ENCODE measurements around the gene ELF3.
"Not testable (repeated sequence)": the region's sequence is repeated elsewhere in the genome, so short reads cannot be mapped to it uniquely, and the experiment has no call there.

ELF3 gene

GRCh38 chr1:202010180-202011015 lies at the start of gene ELF3:
ELF3 (plus strand) TSS chr1:202010587; CDS start chr1:202011137, 550 bp downstream.
- peaks cover 19 to 22% of the 10 kb centered on the region in 2 donors for H3K36me3 ChIP-seq (ENCODE audit: control insufficient read depth in 1 of 2, insufficient read depth in 2 of 2, low read length in 2 of 2)
- no peaks in the 10 kb centered on the region for H3K4me1 ChIP-seq (ENCODE audit: control insufficient read depth in 1 of 2, insufficient read depth in 2 of 2, low read length in 2 of 2)
- H3K27ac ChIP-seq (ENCODE audit: low read length) = peak within 1 kb of the TSS; percentile 97
- no peaks in the 10 kb centered on the region for H3K27me3 ChIP-seq (ENCODE audit: low read depth, low read length)
- H3K9me3 ChIP-seq (ENCODE audit: control insufficient read depth in 1 of 2, low read length in 2 of 2) = no peaks in the 10 kb centered on the region
- H3K4me3 ChIP-seq (ENCODE audit: low read depth in 1 of 2, low read length in 2 of 2) = peak within 1 kb of the TSS in 1 of 2 donors; percentile 72

GRCh38 chr1:201962382-201962781 lies 48.0 kb upstream of the ELF3 start:
- peaks cover 43 to 66% of the 10 kb centered on the region in 2 donors for H3K36me3 ChIP-seq (ENCODE audit: control insufficient read depth in 1 of 2, insufficient read depth in 2 of 2, low read length in 2 of 2)
- not testable (repeated sequence) for H3K27ac ChIP-seq (ENCODE audit: low read length); H3K4me1 ChIP-seq (ENCODE audit: control insufficient read depth in 1 of 2, insufficient read depth in 2 of 2, low read length in 2 of 2); H3K27me3 ChIP-seq (ENCODE audit: low read depth, low read length); H3K4me3 ChIP-seq (ENCODE audit: low read depth in 1 of 2, low read length in 2 of 2); H3K9me3 ChIP-seq (ENCODE audit: control insufficient read depth in 1 of 2, low read length in 2 of 2)

- H3K9me3 ChIP-seq (ENCODE audit: control insufficient read depth in 1 of 2, low read length in 2 of 2) = no peaks in the 10 kb centered on the region
- no peaks in the 10 kb centered on the region for H3K4me1 ChIP-seq (ENCODE audit: control insufficient read depth in 1 of 2, insufficient read depth in 2 of 2, low read length in 2 of 2)
- H3K27ac ChIP-seq (ENCODE audit: low read length) = no peak overlapping the region
- no peaks in the 10 kb centered on the region for H3K27me3 ChIP-seq (ENCODE audit: low read depth, low read length)
- peaks cover 35 to 65% of the 10 kb centered on the region in 2 donors for H3K36me3 ChIP-seq (ENCODE audit: control insufficient read depth in 1 of 2, insufficient read depth in 2 of 2, low read length in 2 of 2)
- no peak overlapping the region for H3K4me3 ChIP-seq (ENCODE audit: low read depth in 1 of 2, low read length in 2 of 2)
These were observed 46.1 kb upstream of the ELF3 start for GRCh38 chr1:201964261-201964660.

GRCh38 chr1:201966171-201966570 lies 44.2 kb upstream of the ELF3 start:
- Histone ChIP-seq H3K9me3 (ENCODE audit: control insufficient read depth in 1 of 2, low read length in 2 of 2) (no peaks in the 10 kb centered on the region), H3K4me1 (ENCODE audit: control insufficient read depth in 1 of 2, insufficient read depth in 2 of 2, low read length in 2 of 2) (no peaks in the 10 kb centered on the region), H3K27me3 (ENCODE audit: low read depth, low read length) (no peaks in the 10 kb centered on the region), H3K36me3 (ENCODE audit: control insufficient read depth in 1 of 2, insufficient read depth in 2 of 2, low read length in 2 of 2) (peaks cover 51 to 74% of the 10 kb centered on the region in 2 donors), H3K27ac (ENCODE audit: low read length) (no peak overlapping the region), H3K4me3 (ENCODE audit: low read depth in 1 of 2, low read length in 2 of 2) (no peak overlapping the region)

GRCh38 chr1:201968202-201968925 lies 42.0 kb upstream of the ELF3 start:
- no peaks in the 10 kb centered on the region for H3K9me3 ChIP-seq (ENCODE audit: control insufficient read depth in 1 of 2, low read length in 2 of 2)
- H3K4me1 ChIP-seq (ENCODE audit: control insufficient read depth in 1 of 2, insufficient read depth in 2 of 2, low read length in 2 of 2) = no peaks in the 10 kb centered on the region
- no peak overlapping the region for H3K4me3 ChIP-seq (ENCODE audit: low read depth in 1 of 2, low read length in 2 of 2)
- peaks cover 40 to 59% of the 10 kb centered on the region in 2 donors for H3K36me3 ChIP-seq (ENCODE audit: control insufficient read depth in 1 of 2, insufficient read depth in 2 of 2, low read length in 2 of 2)
- no peak overlapping the region for H3K27ac ChIP-seq (ENCODE audit: low read length)
- no peaks in the 10 kb centered on the region for H3K27me3 ChIP-seq (ENCODE audit: low read depth, low read length)

- H3K27me3 ChIP-seq (ENCODE audit: low read depth, low read length) = no peaks in the 10 kb centered on the region
- H3K9me3 ChIP-seq (ENCODE audit: control insufficient read depth in 1 of 2, low read length in 2 of 2) = no peaks in the 10 kb centered on the region
- H3K4me3 ChIP-seq (ENCODE audit: low read depth in 1 of 2, low read length in 2 of 2) = no peak overlapping the region
- H3K27ac ChIP-seq (ENCODE audit: low read length) = no peak overlapping the region
- peaks cover 24 to 41% of the 10 kb centered on the region in 2 donors for H3K36me3 ChIP-seq (ENCODE audit: control insufficient read depth in 1 of 2, insufficient read depth in 2 of 2, low read length in 2 of 2)
- H3K4me1 ChIP-seq (ENCODE audit: control insufficient read depth in 1 of 2, insufficient read depth in 2 of 2, low read length in 2 of 2) = no peaks in the 10 kb centered on the region
These were observed 39.8 kb upstream of the ELF3 start for GRCh38 chr1:201970334-201971159.

GRCh38 chr1:201982082-201982622 lies 28.2 kb upstream of the ELF3 start:
- Histone ChIP-seq H3K27ac (ENCODE audit: low read length) (no peak overlapping the region), H3K9me3 (ENCODE audit: control insufficient read depth in 1 of 2, low read length in 2 of 2) (no peaks in the 10 kb centered on the region), H3K4me3 (ENCODE audit: low read depth in 1 of 2, low read length in 2 of 2) (peak overlapping the region; percentile 69 to 92), H3K27me3 (ENCODE audit: low read depth, low read length) (no peaks in the 10 kb centered on the region), H3K4me1 (ENCODE audit: control insufficient read depth in 1 of 2, insufficient read depth in 2 of 2, low read length in 2 of 2) (peaks cover 0 to 15% of the 10 kb centered on the region in 2 donors), H3K36me3 (ENCODE audit: control insufficient read depth in 1 of 2, insufficient read depth in 2 of 2, low read length in 2 of 2) (no peaks in the 10 kb centered on the region)

- no peaks in the 10 kb centered on the region for H3K36me3 ChIP-seq (ENCODE audit: control insufficient read depth in 1 of 2, insufficient read depth in 2 of 2, low read length in 2 of 2)
- peak within 1 kb of the TSS; percentile 69 to 92 for H3K4me3 ChIP-seq (ENCODE audit: low read depth in 1 of 2, low read length in 2 of 2)
- no peaks in the 10 kb centered on the region for H3K27me3 ChIP-seq (ENCODE audit: low read depth, low read length)
- no peaks in the 10 kb centered on the region for H3K9me3 ChIP-seq (ENCODE audit: control insufficient read depth in 1 of 2, low read length in 2 of 2)
- H3K4me1 ChIP-seq (ENCODE audit: control insufficient read depth in 1 of 2, insufficient read depth in 2 of 2, low read length in 2 of 2) = peaks cover 0 to 15% of the 10 kb centered on the region in 2 donors
- peak within 1 kb of the TSS; percentile 50 for H3K27ac ChIP-seq (ENCODE audit: low read length)
These were observed 27.6 kb upstream of the ELF3 start, which contains the start of gene RNPEP for GRCh38 chr1:201982623-201983379. RNPEP (plus strand) TSS chr1:201982648; CDS start chr1:201982667, 19 bp downstream.

- no peaks in the 10 kb centered on the region for H3K36me3 ChIP-seq (ENCODE audit: control insufficient read depth in 1 of 2, insufficient read depth in 2 of 2, low read length in 2 of 2)
- peak overlapping the region; percentile 56 to 92 for H3K4me3 ChIP-seq (ENCODE audit: low read depth in 1 of 2, low read length in 2 of 2)
- H3K4me1 ChIP-seq (ENCODE audit: control insufficient read depth in 1 of 2, insufficient read depth in 2 of 2, low read length in 2 of 2) = peaks cover 0 to 15% of the 10 kb centered on the region in 2 donors
- H3K9me3 ChIP-seq (ENCODE audit: control insufficient read depth in 1 of 2, low read length in 2 of 2) = no peaks in the 10 kb centered on the region
- no peaks in the 10 kb centered on the region for H3K27me3 ChIP-seq (ENCODE audit: low read depth, low read length)
- peak overlapping the region; percentile 50 for H3K27ac ChIP-seq (ENCODE audit: low read length)
These were observed 27.0 kb upstream of the ELF3 start for GRCh38 chr1:201983380-201983805.

- Histone ChIP-seq H3K4me1 (ENCODE audit: control insufficient read depth in 1 of 2, insufficient read depth in 2 of 2, low read length in 2 of 2) (peaks cover 0 to 15% of the 10 kb centered on the region in 2 donors), H3K27me3 (ENCODE audit: low read depth, low read length) (no peaks in the 10 kb centered on the region), H3K9me3 (ENCODE audit: control insufficient read depth in 1 of 2, low read length in 2 of 2) (no peaks in the 10 kb centered on the region), H3K4me3 (ENCODE audit: low read depth in 1 of 2, low read length in 2 of 2) (no peak overlapping the region), H3K36me3 (ENCODE audit: control insufficient read depth in 1 of 2, insufficient read depth in 2 of 2, low read length in 2 of 2) (peaks cover 9 to 10% of the 10 kb centered on the region in 2 donors), H3K27ac (ENCODE audit: low read length) (no peak overlapping the region)
These were observed 25.9 kb upstream of the ELF3 start for GRCh38 chr1:201984446-201984845.
